GM21367 (cell line): Measurements from ENCODE around the gene FAM81B.

Experiments
- ATAC-seq: cut with Tn5 transposase; IDR thresholded peaks from one replicate; pipeline ENCODE4 v1.9.1; 2021; ENCODE audit not compliant: unreplicated experiment

The FAM81B gene

GRCh38 chr5:95401626-95402025 is 10.5 kb downstream of the FAM81B start:
- no peak for ATAC-seq

GRCh38 chr5:95403996-95404395 is 12.8 kb downstream of the FAM81B start:
- ATAC-seq = no peak

DNA sequence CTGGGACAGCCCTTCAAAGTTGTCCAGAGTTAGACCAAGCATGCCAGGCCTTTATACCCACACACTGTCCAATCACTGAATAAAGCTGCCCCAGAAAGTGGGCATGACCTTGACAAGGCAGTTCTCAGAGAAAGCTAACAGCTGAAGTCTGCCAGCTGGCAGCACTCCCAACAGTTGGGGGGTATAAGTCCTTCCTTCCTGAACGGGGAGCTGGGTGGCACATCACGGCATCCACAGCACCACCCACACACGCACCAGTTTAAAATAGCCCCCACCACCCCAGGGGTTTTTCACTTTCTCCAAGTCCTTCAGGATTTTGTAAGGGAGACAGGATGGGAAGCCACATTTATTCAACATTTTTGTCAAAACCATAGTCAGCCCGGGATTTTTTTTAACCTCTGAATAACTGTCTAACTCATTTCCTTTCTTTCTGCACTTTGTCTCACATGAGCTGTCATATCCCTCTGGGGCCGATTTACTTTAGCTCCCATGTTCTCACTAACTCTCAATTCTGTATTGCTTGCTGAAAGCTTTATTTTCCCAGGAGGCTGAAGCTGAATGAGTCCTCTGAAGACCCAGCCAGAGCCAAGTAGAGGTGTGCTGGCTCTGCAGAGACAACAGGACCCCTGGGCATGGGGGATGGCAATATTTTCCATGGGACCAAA is 15.4 kb downstream of the FAM81B start:
- no peak for ATAC-seq

GRCh38 chr5:95410279-95410678 is 19.1 kb downstream of the FAM81B start:
- no peak for ATAC-seq

GRCh38 chr5:95411474-95411873 is 20.3 kb downstream of the FAM81B start:
- ATAC-seq = no peak

DNA sequence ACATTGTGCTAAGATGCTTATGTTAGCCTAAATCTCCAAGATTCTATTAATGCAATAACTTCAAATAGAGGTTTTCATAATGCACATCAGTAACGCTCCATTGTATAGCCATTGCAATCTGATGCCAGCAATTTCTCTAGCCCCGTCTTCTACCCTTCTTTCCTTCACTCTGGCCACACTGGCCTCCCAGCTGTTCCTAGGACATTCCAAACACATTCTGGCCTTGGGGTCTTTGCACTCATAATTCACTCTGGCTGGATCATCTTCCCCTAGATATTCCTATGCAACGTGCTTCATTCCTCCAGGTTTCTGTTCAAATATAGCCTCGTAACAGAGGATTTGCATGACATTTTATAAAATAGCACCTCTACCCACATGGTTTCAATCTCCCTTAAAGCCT is 23.3 kb downstream of the FAM81B start:
- no peak for ATAC-seq

DNA sequence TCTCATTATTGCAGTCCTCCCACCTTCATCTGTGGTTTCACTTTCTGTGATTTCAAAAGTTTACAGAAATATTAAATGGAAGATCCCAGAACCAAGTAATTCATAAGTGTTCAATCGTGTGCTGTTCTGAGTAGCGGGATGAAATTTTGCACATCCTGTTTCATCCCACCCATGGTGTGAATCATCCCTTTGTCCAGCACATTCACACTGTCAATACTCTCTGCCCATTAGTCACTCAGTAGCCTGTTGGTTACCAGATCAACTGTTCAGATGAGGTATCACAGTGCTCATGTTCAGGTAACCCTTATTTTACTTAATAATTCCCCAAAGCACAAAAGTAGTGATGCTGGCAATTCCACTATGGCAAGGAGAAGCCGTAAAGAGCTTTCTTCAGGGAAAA is 26.8 kb downstream of the FAM81B start:
- ATAC-seq = no peak

DNA sequence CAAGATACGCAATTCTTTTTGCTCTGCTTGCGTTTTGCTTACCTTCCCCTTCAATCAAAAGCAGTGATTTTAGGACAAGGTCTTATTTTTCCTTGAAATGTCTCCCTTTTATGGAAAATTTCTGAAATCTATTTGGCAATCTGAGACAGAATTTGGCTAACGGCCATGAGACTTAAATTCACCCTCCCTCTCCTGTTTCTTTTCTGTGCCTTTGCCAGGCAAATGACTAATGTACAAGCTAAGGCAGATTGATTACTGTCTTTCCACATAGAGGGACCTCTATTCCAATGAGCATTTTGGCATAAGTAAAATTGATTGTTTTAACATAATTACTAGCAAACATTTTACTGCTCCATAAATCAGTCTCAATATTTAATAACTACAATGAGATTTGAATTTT is 31.7 kb downstream of the FAM81B start:
- no peak for ATAC-seq

DNA sequence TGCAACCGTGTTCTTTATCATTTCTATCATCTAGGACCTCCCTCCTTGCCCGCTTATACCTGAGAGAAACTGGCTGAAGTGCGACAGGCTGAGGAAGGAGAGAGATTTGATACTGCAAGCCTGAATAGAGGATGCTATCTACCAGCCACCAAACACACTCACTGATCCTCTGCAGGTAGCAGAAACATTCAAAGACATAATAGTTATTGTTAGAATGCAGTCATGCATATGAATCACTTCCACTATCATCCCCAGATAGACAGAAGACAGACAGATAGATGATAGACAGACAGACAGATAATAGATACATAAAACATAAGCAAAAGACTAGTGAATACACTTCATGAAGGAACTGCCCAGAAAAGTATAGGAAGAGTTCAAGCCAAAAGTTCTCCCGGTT is 32.9 kb downstream of the FAM81B start:
- ATAC-seq = no peak

GRCh38 chr5:95424526-95424925 is 33.4 kb downstream of the FAM81B start:
- ATAC-seq = no peak

DNA sequence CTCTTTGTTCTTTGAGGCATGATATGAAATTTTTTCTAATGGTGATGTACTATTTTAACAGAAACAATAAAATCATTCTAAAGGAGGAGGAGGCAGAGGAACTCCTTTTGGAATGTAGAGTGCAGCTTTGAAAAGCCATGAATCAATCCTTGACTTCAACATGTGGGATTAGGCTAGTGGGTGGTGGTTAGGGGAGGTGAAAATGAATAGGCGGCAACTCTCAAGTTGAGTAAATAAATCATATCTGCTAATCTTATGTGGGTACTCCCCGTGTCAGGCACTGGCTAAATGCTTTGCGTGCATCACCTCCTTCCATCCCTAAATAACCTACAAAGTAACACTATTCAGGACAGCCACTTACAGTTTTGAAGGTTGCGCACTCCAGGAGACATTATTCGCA is 35.1 kb downstream of the FAM81B start:
- ATAC-seq = no peak

GRCh38 chr5:95432779-95433178 is 41.6 kb downstream of the FAM81B start:
- no peak for ATAC-seq

DNA sequence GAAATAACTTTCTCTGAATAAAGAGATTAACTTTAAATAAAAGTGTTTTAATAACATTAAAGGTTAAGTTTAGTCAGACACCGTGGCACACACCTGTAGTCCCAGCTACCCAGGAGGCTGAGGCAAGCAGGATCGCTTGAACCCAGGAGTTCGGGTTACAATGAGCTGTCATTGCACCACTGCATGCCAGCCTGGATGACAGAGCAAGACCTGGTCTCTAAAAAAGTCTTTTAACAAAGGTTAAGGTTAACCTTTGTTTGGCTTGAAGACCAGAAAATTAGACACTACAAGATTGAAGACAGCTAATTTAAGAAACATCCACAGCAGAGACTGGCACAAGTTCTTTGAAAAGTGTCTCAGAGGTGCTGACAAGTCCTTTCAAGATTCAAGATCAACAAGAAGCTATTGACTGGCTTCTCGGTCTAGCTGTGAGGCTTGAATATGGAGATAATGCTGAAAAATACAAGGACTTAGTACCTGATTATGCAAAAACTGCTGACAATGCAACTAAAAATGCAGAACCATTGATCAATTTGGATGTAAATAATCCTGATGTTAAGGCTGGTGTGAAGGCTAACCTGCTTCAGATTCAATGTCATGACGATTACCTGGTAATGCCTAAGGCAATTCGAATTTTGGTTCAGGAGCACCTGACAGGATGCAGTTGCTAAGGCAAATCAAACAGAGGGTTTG is 48.8 kb downstream of the FAM81B start:
- ATAC-seq = no peak

DNA sequence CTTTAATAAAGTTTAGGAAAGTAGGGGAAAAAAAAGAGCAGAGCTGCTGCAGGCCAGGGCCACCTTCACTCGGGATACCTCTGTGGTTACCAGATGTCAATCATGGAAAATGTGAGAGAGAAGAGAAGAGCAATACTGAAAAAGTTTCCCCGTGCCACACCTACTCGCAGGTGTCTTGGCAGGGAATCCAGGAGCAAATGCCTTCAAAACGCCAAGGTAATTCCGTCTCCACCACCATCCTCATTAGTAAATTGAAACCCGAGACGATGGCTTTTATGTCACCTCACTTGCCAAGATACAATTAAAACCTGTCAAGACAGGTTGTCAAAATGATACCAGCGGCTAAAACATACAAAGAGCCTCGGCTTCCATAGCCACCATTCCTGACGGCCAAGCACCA is 49.7 kb downstream of the FAM81B start:
- no peak for ATAC-seq

GRCh38 chr5:95441636-95442035 is 50.5 kb downstream of the FAM81B start:
- no peak for ATAC-seq

DNA sequence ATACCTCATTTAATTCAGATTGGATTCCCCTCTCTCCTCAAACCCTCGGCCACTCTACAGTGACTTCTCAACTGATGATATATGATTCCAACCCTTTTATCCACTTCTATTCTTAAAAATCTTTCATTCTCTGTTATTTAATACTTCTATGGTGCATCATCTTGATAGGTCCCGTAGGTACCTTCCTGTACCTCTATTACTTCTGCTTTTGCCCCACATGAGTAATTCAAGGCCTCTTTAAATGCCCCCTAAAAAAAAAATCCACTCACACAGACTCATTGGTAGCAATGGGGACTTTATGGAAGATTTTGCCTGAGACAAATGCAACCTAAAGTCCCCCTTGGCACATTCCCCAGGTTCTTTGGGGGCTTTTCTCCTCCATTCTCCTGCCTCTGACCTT is 54.3 kb downstream of the FAM81B start:
- ATAC-seq = no peak

GRCh38 chr5:95445995-95446394 is 54.8 kb downstream of the FAM81B start:
- no peak for ATAC-seq

DNA sequence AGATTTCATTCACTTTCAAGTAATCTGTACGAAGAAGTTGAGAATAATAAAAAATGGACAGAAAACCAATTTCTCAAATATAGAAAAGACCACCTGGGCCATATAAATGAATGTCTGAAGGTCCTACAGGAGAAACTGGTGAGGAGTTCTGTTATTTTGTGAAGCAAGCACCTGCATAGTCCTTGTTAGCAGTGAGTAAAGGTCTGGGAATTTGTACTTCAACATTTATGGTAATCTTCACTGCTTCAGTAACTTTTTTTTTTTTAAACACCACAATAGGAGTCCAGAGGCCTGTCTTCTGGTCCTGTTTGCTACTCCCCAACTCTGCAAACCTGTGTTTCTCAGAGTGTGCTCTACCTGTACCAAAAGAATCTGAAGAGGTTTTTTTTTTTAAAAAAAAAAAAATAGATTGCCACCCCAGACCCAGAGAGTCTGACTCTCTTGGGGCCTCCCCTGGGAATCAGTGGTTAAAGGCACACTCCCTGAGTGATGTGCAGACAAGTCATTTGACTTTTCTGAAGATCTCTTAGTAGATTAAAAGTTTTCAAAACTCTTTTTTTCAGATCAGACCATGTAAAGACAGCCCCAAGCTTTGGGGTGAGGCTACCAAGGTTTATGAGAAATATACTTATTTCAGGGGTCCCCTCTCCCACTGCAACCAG is 55.5 kb downstream of the FAM81B start:
- ATAC-seq = no peak

DNA sequence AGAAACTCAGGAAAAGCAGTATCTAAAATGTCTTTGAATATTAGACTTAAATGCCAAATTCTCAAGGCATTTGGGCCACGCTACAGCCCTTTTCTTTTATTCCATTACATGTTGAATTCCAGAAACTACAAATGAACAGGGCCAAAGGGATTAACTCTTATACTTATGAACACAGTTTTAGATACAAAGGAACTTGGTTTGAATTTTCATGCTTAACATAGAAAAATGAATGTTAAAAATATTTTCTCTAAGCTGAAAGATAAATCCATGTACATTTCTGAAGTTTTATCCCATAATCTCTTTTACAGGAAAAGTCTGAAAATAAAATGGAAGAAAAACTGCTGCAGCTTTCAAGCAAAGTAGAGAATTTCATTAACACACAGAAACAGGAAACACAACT is 56.8 kb downstream of the FAM81B start:
- no peak for ATAC-seq

GRCh38 chr5:95448789-95449188 is 57.6 kb downstream of the FAM81B start:
- no peak for ATAC-seq

- no peak for ATAC-seq
These were observed 58.3 kb downstream of the FAM81B start for GRCh38 chr5:95449460-95449859.

DNA sequence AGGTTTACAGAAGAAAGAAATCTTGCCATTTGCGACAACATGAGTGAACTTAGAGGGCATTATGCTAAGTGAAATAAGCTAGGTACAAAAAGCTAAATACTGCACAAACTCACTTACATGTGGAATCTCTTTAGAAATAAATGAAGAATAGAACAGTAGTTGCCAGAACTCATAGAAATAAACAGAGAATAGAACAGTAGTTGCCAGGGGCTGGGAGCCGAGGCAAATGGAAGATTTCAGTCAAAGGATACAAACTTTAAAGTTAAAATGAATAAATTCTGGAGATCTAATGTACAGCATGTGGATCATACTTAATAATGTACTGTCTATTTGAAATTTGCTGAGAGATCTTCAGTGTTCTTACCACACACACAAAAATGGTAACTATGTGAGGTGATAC is 63.4 kb downstream of the FAM81B start:
- ATAC-seq = no peak
